ENCODE measurements around the gene CSF3R.
"Not testable (repeated sequence)": the region's sequence is repeated elsewhere in the genome, so short reads cannot be mapped to it uniquely, and the experiment has no call there.

The CSF3R gene

DNA sequence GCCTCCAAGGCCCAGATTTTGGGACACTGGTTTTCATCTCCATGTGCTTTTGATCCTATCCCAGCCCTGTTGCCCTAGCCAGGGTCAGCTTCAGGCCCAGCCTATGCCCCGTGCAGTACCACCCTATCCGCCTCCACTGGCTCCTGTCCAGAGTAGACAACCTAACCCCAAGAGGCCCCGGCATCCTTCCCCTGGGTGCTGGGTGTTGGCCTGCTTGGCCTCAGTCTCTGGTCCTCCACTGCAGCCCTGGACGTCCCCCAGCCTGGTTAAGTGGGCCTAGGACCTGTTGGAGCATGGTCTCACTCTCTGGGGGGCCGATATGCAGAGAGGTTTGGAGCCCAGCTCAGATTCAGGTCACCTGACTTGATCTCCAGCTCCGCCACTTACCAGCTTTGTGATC, 1.6 kb downstream of the CSF3R start:
- DNase-seq: peak; percentile 42

DNA sequence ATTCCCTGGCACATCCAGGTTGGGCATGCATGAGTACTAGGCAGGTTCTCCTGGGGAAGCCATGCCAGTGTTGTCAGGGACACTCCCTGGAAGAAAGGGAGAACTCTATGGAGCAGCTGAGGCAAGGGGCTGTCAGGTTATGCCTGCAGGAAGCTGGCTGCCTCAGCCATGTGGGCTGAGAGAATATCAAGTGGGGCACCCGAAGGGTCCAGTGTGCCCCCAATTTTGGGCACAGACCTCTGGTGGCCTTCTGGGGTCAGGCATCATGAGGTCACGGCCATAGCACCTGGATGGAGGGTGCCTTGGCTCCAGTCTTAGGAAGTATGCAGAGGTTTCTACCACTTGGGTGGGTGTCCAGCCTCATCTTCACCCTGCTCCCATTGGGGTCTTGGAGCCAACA, 2.6 kb downstream of the CSF3R start:
- DNase-seq: peak; percentile 52

DNA sequence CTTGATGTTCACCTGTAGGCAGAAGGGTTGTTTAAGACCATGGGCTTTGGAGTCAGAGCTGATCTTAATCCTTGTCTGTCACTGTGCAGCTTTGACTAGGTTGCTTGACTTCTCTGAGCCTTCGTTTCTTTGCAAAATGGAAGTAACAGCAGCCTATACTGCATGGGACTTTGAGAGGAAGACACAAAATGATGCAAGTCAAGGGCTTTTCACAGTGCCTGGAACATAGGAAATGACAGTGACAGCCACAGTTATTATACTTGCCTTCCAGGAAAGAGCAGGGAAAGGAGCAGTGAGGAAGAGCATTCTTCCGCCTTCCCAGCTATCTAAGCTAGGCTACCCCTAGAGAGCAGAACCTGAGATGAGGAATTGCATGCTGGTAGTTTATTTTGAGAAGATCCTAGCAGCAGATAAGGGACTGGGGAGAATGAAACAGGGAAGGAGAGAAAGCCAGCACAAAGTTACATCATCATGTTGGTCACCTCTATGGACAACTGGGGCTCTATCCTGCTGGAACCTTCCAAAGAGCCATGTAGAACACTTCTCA, 3.1 kb downstream of the CSF3R start:
- no peak for DNase-seq

DNA sequence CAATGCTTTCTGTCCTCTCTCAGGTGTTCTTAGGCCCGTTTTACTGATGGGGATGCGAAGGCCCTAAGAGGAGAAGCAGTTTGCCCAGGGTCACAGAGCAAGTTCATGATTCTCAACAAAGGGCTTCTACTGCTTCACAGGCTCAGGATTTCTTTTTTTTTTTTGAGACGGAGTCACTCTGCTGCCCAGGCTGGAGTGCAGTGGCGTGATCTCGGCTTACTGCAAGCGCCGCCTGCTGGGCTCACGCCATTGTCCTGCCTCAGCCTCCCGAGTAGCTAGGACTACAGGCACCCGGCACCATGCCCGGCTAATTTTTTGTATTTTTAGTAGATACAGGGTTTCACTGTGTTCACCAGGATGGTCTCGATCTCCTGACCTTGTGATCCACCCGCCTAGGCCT, 5.1 kb downstream of the CSF3R start:
- DNase-seq: not testable (repeated sequence)

DNA sequence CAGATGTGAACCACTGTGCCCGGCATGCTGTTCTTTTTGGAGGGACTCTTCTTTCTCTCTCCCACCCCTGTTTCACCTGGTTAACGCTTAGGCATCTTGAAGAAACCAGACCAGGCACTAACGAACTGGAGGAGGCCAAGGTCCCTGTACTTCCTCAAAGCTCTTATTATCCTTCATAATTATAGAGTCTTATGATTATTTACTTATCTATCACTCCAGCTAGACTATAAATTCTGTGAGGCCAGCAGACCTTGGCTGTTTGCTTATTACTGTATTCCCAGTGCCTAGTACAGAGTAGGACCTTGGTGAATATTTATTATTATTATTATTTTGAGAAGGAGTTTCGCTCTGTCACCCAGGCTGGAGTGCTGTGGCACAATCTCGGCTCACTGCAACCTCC, 5.8 kb downstream of the CSF3R start:
- no peak for DNase-seq

DNA sequence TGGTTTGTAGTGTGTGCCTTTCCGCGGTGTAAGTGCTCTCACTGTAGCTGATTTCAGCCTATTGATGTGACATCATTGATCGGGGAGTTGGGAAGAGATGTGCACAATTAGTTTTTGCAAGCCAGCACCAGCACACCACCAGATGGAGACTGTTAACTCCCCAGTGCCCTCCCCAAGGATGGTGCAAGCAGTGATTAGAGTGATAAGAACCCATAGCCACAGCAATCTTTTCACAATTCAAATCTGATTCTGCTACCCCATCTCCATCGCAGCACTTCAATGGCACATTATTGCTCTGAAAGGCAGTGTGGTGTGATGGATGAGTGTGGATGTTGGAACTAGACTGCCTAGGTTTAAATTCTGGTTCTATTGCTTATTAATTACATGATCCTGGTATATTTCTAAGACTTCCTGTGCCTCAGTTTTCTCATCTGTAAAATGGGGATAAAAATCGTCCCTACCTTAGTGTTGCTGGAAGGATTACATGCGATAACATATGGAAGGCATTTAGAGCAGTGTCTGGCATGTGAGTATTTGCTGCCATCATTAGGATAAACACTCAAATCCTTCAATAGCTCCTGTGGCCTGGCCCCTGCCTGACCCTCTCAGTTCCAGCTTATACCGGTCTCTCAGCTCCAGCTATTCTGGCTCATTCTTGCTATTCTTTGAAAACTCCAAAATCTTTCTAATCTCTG, 6.7 kb downstream of the CSF3R start:
- no peak for DNase-seq

DNA sequence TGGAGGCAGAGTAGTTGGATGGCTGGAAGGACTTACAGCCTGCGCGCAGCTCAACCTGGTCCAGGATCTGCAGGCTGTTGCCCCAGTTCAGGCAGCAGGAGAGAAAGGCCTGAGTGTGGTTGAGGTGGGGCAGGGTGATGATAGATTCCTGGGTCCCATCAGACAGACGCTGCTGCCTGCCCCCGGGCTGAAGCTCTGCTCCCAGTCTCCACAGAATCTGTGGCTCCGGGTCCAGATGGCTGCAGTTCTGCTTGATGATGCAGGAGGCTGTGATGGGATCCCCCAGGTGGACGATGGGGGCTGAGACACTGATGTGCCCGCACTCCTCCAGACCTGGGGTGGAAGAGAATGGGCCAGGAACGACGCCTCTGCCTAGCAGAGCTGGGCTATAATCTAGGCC, 7.4 kb downstream of the CSF3R start:
- DNase-seq: no peak

DNA sequence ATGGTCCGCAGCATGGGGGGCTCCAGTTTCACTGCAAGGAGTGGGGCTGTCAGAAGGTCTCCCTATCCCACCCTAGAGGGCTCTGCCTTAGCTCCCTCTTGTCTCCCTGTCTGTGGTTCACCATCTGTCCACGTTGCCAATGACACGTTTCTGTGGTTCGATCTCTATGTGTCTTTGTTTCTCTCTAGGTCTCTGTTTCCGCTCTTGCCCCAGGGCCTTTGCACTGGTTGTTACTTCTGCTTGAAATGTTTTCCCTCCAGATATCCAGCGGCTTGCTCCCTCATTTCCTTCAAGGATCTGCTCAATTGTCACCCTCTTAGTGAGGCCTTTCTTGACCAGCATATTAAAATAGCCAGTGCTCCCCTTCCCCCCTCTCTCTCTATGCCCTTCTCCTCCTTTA, 10.1 kb downstream of the CSF3R start:
- DNase-seq: no peak

DNA sequence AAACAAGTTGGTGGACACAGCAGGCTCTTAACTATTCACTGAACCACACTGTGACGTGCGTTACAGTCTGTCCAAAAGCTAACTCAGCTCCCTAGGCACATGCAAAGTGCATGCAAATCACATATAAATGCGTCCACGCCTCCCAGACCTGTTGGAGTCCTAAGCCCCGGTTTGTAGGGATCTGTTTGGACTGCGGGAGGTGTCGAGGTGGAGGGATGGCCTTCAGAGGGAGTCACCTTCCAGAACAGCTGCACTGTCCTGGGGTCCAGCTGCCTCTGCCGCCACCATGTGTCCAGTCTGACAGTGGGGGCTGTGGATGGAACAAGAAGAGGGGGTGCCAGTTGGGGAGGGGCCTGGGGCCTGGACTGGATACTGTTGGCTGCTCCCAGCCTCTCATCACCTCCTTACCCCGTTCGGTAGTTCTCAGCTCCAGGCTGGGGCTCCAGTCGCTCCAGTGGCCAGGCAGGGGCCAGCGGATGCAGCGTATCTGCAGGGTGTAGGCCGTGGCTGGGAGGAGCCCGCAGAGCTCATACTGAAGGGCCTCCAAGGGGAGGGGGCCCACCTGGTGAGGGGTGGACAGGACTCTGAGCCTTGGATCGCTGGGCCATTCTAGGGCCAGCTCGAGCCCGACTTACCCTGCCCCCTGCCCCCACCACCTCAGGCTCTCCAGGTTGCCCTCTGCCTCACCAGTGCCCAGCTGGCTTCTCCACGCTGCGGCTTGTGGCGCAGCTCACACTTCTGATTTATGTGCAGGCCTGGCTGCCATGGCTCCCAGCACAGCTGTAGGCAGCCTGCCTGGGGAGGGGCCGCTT, 10.7 kb downstream of the CSF3R start:
- no peak for DNase-seq

DNA sequence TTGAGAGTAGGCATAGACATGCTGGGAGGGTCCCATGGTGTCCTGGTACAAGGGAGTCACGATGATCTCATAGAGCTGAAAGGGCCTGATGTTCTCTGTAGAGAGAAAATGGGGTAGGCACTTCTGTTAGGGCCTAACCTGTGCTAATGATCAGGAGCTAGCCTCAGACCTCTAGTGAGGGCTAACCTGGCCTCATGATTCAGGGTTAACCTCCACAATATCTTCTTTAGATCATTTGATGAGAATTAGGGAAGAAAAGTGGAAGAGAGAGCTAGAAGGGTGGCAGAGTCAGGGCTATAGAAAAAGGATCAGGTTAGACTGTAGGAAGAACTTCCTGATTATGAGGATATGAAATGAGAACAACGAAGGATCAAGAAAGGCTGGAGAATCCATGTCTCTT, 13.6 kb downstream of the CSF3R start:
- DNase-seq: no peak

DNA sequence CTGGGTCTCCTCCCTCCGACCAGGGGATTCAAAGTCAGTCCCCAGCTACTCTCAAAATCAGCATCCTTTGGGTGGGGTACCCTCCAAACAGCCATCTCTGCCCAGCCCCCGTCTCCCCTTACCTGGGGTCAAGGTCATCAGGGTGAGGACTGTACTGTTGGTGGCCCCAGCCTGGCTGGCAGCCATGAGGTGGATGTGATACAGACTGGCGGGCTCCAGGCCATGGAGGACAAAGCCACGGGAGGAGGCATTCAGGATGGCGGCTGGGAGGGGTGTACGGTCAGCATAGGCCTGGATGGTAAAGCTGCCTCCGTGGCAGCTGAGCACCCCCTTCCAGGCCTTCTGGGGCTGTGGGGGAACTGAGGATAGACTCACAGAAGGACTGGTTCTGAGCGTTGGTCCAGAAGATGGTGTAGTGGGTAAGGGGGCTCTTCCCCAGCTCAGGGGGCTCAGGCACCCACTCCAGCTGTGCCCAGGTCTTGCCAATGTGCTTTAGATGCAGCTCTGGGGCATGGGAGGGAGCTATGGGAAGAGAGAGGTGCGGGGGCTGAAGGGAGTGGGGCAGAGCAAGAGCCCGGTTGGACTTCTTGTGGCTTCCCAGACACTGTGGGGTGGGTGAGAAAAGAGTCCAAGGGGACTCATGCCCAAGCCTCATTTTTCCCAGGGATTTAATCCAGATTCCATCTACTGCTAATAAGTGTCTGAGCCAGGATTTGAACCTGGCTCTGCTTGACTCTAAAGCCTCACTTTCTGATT, 14.8 kb downstream of the CSF3R start:
- no peak for DNase-seq

DNA sequence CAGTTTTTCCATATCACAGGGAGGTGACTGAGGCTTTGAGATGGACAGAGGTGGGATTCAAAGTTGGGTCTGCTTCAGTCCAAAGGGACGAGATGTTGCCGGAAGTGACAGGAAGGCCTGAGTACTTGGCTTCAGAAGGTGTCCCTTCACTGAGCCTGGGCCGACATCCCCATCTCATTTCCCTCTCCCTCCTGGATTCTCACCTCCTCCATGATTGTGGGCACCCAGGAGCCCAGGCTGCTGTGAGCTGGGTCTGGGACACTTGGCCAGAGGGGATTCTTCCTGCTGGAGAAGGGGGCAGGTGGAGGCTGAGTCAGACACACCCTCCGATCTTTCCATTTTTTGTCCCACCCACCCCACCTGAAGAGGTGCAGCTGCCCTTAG, 15.7 kb downstream of the CSF3R start:
- no peak for DNase-seq

DNA sequence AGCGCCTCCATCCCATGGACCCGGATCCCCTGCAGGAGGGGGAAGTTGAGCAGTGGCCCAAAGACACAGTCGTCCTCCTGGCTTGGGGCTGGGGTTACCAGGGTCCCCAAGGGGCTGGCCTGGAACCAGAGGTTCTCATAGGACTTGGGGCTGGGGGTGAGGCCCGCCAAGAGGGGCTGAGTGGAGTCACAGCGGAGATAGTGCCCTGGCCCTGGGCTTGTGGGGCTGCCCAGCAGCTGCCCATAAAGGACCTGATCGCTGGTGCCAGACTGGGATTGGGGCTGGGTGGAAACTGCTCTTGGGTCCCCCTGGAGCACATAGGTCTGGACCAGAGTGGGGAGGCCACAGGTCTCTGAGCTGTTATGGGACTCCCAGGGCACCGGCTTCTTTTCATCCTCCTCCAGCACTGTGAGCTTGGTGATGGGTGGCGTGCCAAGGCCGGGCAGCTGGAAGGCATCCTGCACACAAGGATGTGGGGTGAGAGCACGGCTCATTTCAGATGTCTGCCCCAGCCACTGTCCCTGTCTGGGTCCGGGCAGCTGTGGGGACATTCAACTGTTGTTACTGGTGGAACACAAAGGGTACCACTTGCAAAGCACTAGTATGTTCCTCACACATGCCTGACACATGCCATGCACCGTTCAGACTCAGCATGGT, 16.2 kb downstream of the CSF3R start:
- DNase-seq: no peak

DNA sequence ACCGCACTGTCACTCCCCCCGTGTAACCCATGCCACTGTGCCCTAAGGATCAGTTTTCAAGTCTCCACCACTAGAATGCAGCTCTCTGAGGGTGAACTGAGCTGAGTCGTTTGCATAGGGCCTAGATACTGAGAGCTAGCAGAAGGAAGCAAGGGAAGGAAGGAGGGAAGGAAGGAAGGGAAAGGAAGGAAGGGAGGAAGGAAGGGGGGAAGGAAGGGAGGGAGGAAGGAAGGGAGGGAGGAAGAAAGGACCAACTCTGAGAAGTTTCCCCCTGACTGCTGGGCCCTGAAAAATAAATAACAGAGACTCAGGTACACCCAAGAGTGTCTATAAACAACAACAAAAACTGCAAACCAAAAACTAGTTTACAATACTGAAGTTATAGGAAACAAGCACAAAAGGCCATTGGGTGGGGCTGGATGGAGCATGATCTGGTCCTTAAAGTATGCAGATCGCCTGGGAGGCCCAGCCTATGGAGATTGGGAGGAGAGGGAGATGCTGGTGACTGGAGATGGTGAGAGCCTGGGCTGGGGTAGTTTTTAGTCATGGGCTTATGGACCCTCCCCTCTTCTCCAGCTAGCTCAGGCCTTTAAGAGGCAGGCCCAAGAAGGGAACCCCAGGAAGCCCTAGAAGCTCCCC, 16.9 kb downstream of the CSF3R start:
- no peak for DNase-seq

DNA sequence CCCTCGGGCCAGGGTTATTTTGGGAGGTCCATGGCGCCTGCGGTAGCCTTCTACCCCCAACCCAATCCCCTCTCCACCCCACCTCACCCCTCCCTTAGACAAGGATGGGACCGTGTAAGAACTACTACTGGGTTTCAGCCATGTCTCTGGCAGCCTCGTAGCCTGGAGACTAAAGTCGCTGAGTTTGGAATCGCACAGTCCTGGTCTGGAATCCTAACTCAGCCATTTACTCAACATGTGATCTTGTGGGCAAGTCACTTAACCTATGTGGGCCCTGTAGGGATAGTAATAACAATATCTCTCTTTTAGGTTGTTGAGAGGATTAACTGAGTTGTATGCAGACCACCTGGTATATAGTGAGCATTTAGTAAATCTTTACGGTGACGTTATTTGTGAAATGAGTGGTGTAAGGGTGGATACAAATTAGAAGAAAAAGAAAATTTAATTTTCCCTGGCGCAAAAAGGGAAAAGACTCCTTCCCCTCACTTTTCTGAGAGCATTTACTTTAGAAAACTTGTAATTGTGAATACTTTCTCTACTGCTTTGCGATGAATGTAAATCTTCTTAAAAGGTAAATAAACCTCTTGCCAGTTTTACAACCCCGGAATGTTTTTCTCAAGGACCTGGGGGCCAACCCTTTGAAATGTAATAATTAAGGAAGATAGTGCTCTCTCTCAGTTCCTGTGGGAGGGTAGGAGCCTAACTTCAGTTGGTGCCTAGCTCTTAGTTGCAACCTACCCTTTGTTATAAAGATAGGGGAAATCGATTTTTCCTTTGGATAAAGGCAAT, 17.9 kb downstream of the CSF3R start:
- no peak for DNase-seq

DNA sequence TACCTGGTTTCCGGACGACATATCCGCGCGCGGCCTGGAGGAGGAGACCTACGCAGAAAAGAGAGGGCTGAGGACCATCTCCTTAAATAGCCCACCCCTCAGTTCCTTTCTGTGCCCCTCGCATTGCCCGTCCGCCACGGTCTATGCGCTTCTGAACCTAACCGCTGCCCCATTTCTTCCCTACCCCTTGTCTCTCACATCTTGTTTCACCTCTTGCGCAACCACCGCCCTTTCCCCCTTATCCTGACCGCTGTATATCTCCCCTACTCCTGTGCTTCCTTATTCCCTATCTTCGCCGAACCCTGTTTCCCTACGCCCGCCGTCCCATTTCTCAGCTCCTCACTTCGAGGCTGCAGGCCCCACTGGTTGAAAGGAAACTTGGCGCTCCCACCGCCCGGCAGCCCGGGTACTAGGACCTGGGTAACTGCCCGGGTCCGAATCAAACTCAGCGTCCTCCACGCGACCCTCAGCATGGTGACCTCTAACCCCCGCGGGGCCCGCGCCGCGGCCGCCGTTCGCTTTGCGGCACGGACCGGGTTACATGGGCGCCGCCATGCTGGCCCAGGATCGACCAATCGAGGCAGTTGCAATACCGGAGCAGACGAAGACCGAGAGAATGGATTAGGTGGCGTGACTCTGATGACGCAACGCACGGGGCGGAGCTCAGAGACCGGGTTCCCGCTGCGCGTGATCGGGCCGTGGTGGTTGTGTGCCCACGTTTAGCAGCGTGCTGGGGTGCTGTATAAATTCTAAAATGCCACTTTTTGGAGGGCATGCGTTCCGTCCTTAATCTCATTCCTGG, 18.7 kb downstream of the CSF3R start, which contains the start of gene MRPS15:
Gene MRPS15, minus strand, starts transcription at position 582 of the 802 bp plus-strand sequence. Its CDS starts 109 bp downstream, at position 473.
- peak; percentile 98 for DNase-seq

DNA sequence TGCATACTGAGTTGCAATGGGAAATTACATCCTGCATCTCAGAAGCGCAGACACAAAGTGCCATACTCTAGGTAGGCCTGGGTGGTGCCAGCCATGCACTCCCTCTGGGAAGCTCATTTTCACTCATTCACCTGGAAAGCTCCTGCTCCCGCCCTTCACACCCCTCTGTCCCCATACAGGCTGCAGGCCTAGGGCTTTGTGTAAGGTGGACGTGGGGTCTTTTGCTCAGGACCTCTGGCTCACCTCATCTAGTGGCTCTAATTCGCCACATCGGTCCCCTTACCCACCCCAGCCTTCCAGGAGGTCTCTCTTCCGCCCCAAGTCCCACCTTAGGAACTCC, 19.3 kb downstream of the CSF3R start:
- DNase-seq: no peak

DNA sequence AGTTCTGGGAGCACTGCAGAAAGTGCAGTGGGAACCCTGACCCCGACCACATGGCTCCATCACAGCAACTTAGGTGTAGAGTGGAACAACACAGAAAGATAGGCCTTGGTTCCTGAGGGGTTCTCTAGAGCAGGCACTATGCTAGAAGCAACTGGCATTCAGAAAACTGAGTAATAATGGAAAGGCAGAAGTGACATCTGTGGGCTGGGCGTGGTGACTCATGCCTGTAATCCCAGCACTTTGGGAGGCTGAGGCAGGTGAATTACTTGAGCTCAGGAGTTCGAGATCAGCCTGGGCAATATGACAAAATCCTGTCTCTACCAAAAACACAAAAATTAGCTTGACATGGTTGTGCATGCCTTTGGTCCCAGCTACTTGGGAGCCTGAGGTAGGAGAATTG, 23.8 kb downstream of the CSF3R start:
- peak; percentile 78 for DNase-seq

DNA sequence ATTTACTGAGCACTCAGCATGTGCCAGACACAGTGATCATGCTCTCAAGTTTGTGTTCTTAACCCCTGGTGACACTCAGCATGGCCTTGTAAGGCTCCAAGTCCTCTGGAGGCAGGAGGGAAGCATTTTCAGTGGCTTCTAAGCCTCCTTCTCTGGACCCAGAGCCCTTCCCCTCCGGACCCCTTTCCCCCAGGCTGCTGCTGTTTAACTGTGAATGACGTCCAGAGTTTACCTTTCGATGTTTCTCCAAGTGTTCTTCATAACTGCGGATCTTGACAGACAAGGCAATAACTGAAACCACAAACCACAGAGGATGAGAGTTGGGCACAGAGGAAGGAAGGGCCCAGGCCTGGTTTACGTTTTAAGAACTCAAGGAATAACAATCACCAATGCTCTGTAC, 25.0 kb downstream of the CSF3R start:
- DNase-seq: no peak

DNA sequence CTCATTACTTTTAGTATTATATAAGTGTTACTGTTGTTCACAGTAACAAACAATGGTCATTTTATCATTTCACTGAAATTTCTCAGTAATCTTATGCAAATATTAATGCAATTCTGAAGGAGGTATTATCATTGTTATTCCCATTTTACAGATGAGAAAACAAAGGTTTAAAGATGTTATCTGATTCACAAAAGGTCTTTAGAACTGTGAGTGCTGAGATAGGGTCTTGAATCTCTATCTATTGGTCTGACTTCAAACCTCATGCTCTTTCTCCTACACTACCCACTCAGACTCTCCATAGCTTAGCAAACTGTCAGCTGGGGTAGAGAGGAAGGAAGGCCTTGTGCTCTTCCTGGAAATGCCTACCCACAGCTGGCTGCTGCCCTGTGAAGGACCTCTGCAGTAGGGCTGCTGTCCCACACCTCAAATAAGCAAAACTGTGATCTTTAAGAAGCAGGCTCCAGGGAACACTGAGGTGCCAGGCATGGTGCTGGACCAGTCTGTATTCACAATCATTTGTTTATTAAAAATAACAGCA, 26.3 kb downstream of the CSF3R start:
- no peak for DNase-seq

DNA sequence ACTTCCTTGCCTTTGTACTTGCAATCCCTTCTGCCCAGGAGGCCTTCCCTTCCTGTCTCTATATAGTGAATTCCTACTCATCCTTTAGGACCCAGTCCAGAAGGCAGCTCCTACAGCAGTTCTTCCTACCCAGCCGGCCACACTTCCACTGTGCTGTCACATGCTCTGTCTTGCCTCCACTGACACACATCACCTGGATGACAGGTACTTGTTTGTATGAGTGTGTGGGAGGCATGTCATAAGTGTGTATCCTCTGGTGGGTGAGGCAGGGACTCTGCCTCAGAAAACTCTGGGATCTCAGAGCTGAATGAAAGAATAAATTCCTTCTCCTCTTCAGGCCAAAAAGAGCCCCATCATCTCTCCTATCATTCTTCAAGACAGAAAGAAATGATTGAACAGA, 27.3 kb downstream of the CSF3R start:
- no peak for DNase-seq
